DOHH2 (cell line): ENCODE data around the gene OLFM1.

Source experiments
- H3F3A ChIP-seq: fragments of 200-600 bp; sonication (generic), shearing (Covaris generic); 2 replicates; pipeline ENCODE4 v1.6.0; 2016; ENCODE audit warnings: antibody characterized with exemption, mild to moderate bottlenecking; ENCODE audit not compliant: control insufficient read depth, insufficient read depth
- H3K27ac ChIP-seq: fragments of 200-600 bp; sonication (generic); 2 replicates; pipeline ENCODE4 v1.5.1; 2014; ENCODE audit warnings: low read depth, mild to moderate bottlenecking, low read length, moderate library complexity
- H3K27me3 ChIP-seq: fragments of 200-600 bp; sonication (generic); 2 replicates; pipeline ENCODE4 v1.6.1; 2014; ENCODE audit warnings: mild to moderate bottlenecking, low read length, mixed read lengths; ENCODE audit not compliant: control insufficient read depth
- H3K36me3 ChIP-seq: fragments of 200-600 bp; sonication (generic); 2 replicates; pipeline ENCODE4 v1.6.1; 2014; ENCODE audit warnings: mild to moderate bottlenecking, low read length, moderate library complexity, mixed read lengths; ENCODE audit not compliant: control insufficient read depth
- H3K4me1 ChIP-seq: fragments of 200-600 bp; sonication (generic); 2 replicates; pipeline ENCODE4 v1.6.1; 2014; ENCODE audit warnings: mild to moderate bottlenecking, low read length, mixed read lengths; ENCODE audit not compliant: control insufficient read depth
- H3K4me2 ChIP-seq: fragments of 200-600 bp; sonication (generic); 2 replicates; pipeline ENCODE4 v1.6.0; 2014; ENCODE audit warnings: mild to moderate bottlenecking, low read length, moderate library complexity
- H3K4me3 ChIP-seq: fragments of 200-600 bp; sonication (generic); 2 replicates; pipeline ENCODE4 v1.5.1; 2014; ENCODE audit warnings: mild to moderate bottlenecking, low read length, mixed read lengths
- H3K79me2 ChIP-seq: fragments of 200-600 bp; sonication (generic); 2 replicates; pipeline ENCODE4 v1.6.1; 2014; ENCODE audit warnings: mild to moderate bottlenecking, low read length, mixed read lengths; ENCODE audit not compliant: control insufficient read depth
- H3K9me2 ChIP-seq: fragments of 200-600 bp; sonication (generic); replicated peaks from 2 replicates; pipeline ENCODE4 v1.6.1; 2014; ENCODE audit warnings: mild to moderate bottlenecking, low read length, mixed read lengths; ENCODE audit not compliant: control insufficient read depth
- H3K9me3 ChIP-seq: fragments of 200-600 bp; sonication (generic); 2 replicates; pipeline ENCODE4 v1.6.1; 2014; ENCODE audit warnings: antibody characterized with exemption, low read length, mixed read lengths; ENCODE audit not compliant: control insufficient read depth, insufficient read depth
- H4K20me1 ChIP-seq: fragments of 200-600 bp; sonication (generic); 2 replicates; pipeline ENCODE4 v1.6.0; 2014; ENCODE audit warnings: low read depth, mild to moderate bottlenecking, antibody characterized with exemption, low read length, moderate library complexity; ENCODE audit not compliant: control insufficient read depth, insufficient read depth
- CTCF ChIP-seq: fragments of 200-600 bp; sonication (generic); IDR thresholded peaks from one replicate; pipeline ENCODE4 v1.5.1; 2014; ENCODE audit warnings: antibody characterized with exemption, mild to moderate bottlenecking, low read depth, low read length; ENCODE audit not compliant: poor library complexity, severe bottlenecking
- EZH2phosphoT487 ChIP-seq: fragments of 200-600 bp; sonication (generic); IDR thresholded peaks from 2 replicates; pipeline ENCODE4 v1.6.1; 2017; ENCODE audit warnings: borderline replicate concordance, mild to moderate bottlenecking, antibody characterized with exemption, low read length, moderate library complexity, mixed read lengths

The OLFM1 gene

GRCh38 chr9:135086597-135087488, 625 bp upstream of the OLFM1 start:
- TF ChIP-seq EZH2phosphoT487 = no peak
- no peak for TF ChIP-seq CTCF
- H4K20me1 ChIP-seq = no peaks in the 10 kb centered on the region
- H3K4me2 ChIP-seq = no peak overlapping the region
- H3K4me1 ChIP-seq = no peaks in the 10 kb centered on the region
- no peaks in the 10 kb centered on the region for H3K36me3 ChIP-seq
- H3K9me2 ChIP-seq = no peaks in the 10 kb centered on the region
- H3K9me3 ChIP-seq = no peaks in the 10 kb centered on the region
- H3K27me3 ChIP-seq = no peaks in the 10 kb centered on the region
- no peaks in the 10 kb centered on the region for H3K79me2 ChIP-seq
- H3K4me3 ChIP-seq = no peak overlapping the region
- no peaks in the 10 kb centered on the region for H3F3A ChIP-seq
- H3K27ac ChIP-seq = no peak overlapping the region

GRCh38 chr9:135087899-135088347, 455 bp downstream of the OLFM1 start:
- Histone ChIP-seq H3K9me2 (no peaks in the 10 kb centered on the region), H3K9me3 (no peaks in the 10 kb centered on the region), H3K27me3 (no peaks in the 10 kb centered on the region), H3K4me3 (no peak overlapping the region), H3F3A (no peaks in the 10 kb centered on the region), H4K20me1 (no peaks in the 10 kb centered on the region), H3K36me3 (no peaks in the 10 kb centered on the region), H3K4me1 (no peaks in the 10 kb centered on the region), H3K4me2 (no peak overlapping the region), H3K27ac (no peak overlapping the region), H3K79me2 (no peaks in the 10 kb centered on the region)
- TF ChIP-seq CTCF (no peak), EZH2phosphoT487 (no peak)

- H3K79me2 ChIP-seq = no peaks in the 10 kb centered on the region
- no peak overlapping the region for H3K27ac ChIP-seq
- TF ChIP-seq CTCF = no peak
- TF ChIP-seq EZH2phosphoT487 = no peak
- no peaks in the 10 kb centered on the region for H3K27me3 ChIP-seq
- H3F3A ChIP-seq = no peaks in the 10 kb centered on the region
- H3K9me2 ChIP-seq = no peaks in the 10 kb centered on the region
- H3K9me3 ChIP-seq = no peaks in the 10 kb centered on the region
- H4K20me1 ChIP-seq = no peaks in the 10 kb centered on the region
- H3K4me2 ChIP-seq = no peak overlapping the region
- H3K4me3 ChIP-seq = no peak overlapping the region
- no peaks in the 10 kb centered on the region for H3K4me1 ChIP-seq
- H3K36me3 ChIP-seq = no peaks in the 10 kb centered on the region
Measured at GRCh38 chr9:135088348-135088978, 995 bp downstream of the OLFM1 start.
